NCI-H2107 (cell line): ENCODE data around the gene SMKR1.
A peak's percentile ranks its signal among the peaks of the same experiment; 100 is the strongest.
"Not testable (repeated sequence)": the region's sequence is repeated elsewhere in the genome, so short reads cannot be mapped to it uniquely, and the experiment has no call there.

Experiments
- DNase-seq: peaks from one replicate; lab custom pipeline; 2025; lab: John Stamatoyannopoulos, UW

Gene SMKR1

GRCh38 chr7:129529643-129530042, 27.3 kb downstream of the SMKR1 start:
- DNase-seq, result no peak

- no peak for DNase-seq
Measured at GRCh38 chr7:129530795-129531391, 28.6 kb downstream of the SMKR1 start.

GRCh38 chr7:129531721-129532120, 29.4 kb downstream of the SMKR1 start:
- no peak for DNase-seq

GRCh38 chr7:129532375-129532774, 30.0 kb downstream of the SMKR1 start:
- DNase-seq, result no peak

- not testable (repeated sequence) for DNase-seq
Measured at GRCh38 chr7:129534558-129535274, 32.4 kb downstream of the SMKR1 start.

- no peak for DNase-seq
Measured at GRCh38 chr7:129535896-129536295, 33.6 kb downstream of the SMKR1 start.

- DNase-seq, result no peak
Measured at GRCh38 chr7:129536323-129536722, 34.0 kb downstream of the SMKR1 start.

- DNase-seq, result no peak
Measured at GRCh38 chr7:129538790-129539189, 36.5 kb downstream of the SMKR1 start.

GRCh38 chr7:129540340-129540739, 38.0 kb downstream of the SMKR1 start:
- DNase-seq, result no peak

GRCh38 chr7:129544700-129545099, 42.4 kb downstream of the SMKR1 start:
- DNase-seq, result no peak

GRCh38 chr7:129550693-129551360, 48.5 kb downstream of the SMKR1 start:
- DNase-seq, result no peak

- peak; percentile 38 for DNase-seq
Measured at GRCh38 chr7:129553899-129554461, 51.6 kb downstream of the SMKR1 start.

GRCh38 chr7:129556607-129557133, 54.3 kb downstream of the SMKR1 start:
- DNase-seq, result no peak

- DNase-seq, result no peak
Measured at GRCh38 chr7:129557686-129558481, 55.6 kb downstream of the SMKR1 start.

GRCh38 chr7:129559564-129559963, 57.2 kb downstream of the SMKR1 start:
- no peak for DNase-seq

- DNase-seq, result no peak
Measured at GRCh38 chr7:129560831-129561230, 58.5 kb downstream of the SMKR1 start.

GRCh38 chr7:129561677-129562359, 59.5 kb downstream of the SMKR1 start:
- DNase-seq, result no peak
